ENCODE results near the gene XRRA1.

Gene XRRA1

DNA sequence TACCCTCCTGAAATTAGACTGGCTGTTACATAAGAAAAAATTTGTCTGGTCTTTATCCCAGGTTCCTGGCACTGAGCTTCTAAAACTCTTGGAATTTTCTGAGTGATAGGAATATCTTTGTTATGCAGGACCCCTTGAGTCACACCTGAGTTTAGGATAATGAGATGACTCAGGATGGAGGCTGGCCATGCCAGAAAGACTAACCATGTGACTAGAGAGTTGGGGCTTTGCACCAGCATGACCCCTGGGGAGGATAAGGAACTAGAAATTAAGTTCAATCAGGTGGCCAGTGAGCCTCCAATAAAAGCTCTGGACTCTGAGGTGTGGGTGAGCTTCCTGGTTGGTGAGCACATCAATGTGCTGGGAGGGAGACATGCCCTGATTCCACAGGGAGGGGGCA is 88.1 kb downstream of the XRRA1 start:
- H3F3A ChIP-seq (ENCODE audit: low read depth), result no peaks in the 10 kb centered on the region
- TF ChIP-seq EZH2phosphoT487 (IDR thresholded peaks at IDR 0.05; ENCODE audit: borderline replicate concordance), result no peak
- TF ChIP-seq, protein P1, sequence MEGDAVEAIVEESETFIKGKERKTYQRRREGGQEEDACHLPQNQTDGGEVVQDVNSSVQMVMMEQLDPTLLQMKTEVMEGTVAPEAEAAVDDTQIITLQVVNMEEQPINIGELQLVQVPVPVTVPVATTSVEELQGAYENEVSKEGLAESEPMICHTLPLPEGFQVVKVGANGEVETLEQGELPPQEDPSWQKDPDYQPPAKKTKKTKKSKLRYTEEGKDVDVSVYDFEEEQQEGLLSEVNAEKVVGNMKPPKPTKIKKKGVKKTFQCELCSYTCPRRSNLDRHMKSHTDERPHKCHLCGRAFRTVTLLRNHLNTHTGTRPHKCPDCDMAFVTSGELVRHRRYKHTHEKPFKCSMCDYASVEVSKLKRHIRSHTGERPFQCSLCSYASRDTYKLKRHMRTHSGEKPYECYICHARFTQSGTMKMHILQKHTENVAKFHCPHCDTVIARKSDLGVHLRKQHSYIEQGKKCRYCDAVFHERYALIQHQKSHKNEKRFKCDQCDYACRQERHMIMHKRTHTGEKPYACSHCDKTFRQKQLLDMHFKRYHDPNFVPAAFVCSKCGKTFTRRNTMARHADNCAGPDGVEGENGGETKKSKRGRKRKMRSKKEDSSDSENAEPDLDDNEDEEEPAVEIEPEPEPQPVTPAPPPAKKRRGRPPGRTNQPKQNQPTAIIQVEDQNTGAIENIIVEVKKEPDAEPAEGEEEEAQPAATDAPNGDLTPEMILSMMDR (conservative IDR thresholded peaks at IDR 0.05; ENCODE audit: low read length), result no peak

DNA sequence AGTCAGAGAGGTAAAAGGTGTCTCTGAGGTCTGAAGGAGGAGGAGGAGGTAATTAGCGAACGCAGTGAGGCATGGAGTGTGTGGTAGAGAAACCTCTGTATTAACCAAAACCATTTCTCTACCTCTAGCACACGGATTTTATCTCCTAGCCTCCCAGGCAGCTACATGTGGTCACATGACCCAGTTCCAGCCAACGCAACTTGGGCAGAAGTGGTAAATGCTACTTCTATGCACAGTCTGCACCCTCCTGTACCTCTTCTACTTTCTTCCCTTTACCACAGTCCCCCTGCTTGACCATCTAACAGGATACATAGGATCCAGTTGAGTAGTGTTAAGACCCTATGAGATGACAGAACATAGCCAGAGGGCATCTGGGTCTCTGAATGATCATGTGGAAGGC is 95.7 kb downstream of the XRRA1 start:
- Histone ChIP-seq H3F3A (ENCODE audit: low read depth) (no peaks in the 10 kb centered on the region), H3K9ac (ENCODE audit: low read depth, low read length, poor library complexity, severe bottlenecking) (no peak overlapping the region), H3K9me3 (ENCODE audit: insufficient read depth, low read depth, low read length) (no peaks in the 10 kb centered on the region), H3K79me2 (ENCODE audit: insufficient read depth, low read length) (no peaks in the 10 kb centered on the region), H3K36me3 (ENCODE audit: insufficient read depth, low read length) (no peaks in the 10 kb centered on the region), H3K4me3 (ENCODE audit: low read length, poor library complexity, severe bottlenecking) (no peak overlapping the region), H3K4me1 (ENCODE audit: insufficient read depth, low read length, poor library complexity, severe bottlenecking) (peaks cover 19% of the 10 kb centered on the region), H3K9me2 (replicated peaks; ENCODE audit: low read depth, low read length) (no peaks in the 10 kb centered on the region), H3K4me2 (ENCODE audit: low read depth, low read length, poor library complexity, severe bottlenecking) (no peak overlapping the region), H3K27me3 (ENCODE audit: insufficient read depth, low read length, poor library complexity, severe bottlenecking) (no peaks in the 10 kb centered on the region), H2AFZ (ENCODE audit: low read length) (no peak overlapping the region), H4K20me1 (ENCODE audit: insufficient read depth, low read length, poor library complexity, severe bottlenecking) (no peaks in the 10 kb centered on the region)
- no peak for TF ChIP-seq EZH2phosphoT487 (IDR thresholded peaks at IDR 0.05; ENCODE audit: borderline replicate concordance)
- TF ChIP-seq, protein P1 (conservative IDR thresholded peaks at IDR 0.05; ENCODE audit: low read length), result no peak

More for the DNA sequence above, 88.1 kb downstream of the XRRA1 start:
- Histone ChIP-seq H3K9ac (ENCODE audit: low read depth, low read length, poor library complexity, severe bottlenecking) (no peak overlapping the region), H3K9me3 (ENCODE audit: insufficient read depth, low read depth, low read length) (peaks cover 2% of the 10 kb centered on the region; the same call in 1 of the 2 replicates), H3K4me2 (ENCODE audit: low read depth, low read length, poor library complexity, severe bottlenecking) (no peak overlapping the region), H3K4me3 (ENCODE audit: low read length, poor library complexity, severe bottlenecking) (no peak overlapping the region), H2AFZ (ENCODE audit: low read length) (no peak overlapping the region), H3K9me2 (replicated peaks; ENCODE audit: low read depth, low read length) (no peaks in the 10 kb centered on the region), H3K36me3 (ENCODE audit: insufficient read depth, low read length) (peaks cover 5% of the 10 kb centered on the region; the same call in 1 of the 2 replicates), H3K4me1 (ENCODE audit: insufficient read depth, low read length, poor library complexity, severe bottlenecking) (peaks cover 10% of the 10 kb centered on the region), H4K20me1 (ENCODE audit: insufficient read depth, low read length, poor library complexity, severe bottlenecking) (no peaks in the 10 kb centered on the region), H3K27me3 (ENCODE audit: insufficient read depth, low read length, poor library complexity, severe bottlenecking) (no peaks in the 10 kb centered on the region), H3K79me2 (ENCODE audit: insufficient read depth, low read length) (no peaks in the 10 kb centered on the region)

DNA sequence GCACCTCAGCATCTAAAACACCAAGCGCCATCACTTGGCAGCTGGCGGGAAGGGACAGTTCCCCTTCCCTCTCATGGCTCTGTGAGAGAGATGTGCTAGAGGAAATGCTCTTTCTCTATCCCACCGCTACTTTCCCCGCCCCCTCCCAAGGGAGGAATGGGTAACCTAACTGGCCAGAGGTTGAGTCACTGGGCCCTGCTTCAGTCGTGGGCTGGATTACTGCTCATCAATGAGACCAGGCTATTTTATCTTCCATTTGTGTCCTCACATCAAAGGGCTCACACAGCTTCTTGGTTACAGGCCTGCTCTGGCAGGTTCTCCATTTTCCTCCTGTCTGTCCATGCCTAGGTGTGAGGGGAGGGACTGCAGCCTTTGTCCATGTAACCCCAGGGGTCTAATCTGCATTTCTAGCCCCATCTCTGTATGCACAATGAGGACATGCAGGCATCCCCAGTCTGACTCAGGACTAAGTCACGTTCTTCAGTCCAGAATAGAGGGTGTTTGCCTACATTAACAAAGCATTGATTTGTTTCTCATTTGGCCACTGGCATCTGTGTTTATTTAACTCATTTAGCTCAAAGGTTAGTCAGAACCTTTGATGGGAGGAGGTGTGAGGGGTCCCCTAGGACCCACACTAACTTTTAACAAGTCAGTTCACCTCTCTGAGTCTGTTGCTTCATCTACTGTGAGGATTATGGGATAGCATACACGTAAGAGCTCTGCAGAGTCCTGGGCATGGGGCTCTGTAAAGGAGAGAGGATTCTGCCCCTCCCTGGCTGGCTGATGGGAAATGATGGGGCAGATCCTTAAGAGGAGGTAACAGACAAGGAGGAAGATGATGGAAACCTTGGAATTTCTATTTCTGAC is 99.1 kb downstream of the XRRA1 start:
- no peak overlapping the region for H3K9ac ChIP-seq (ENCODE audit: low read depth, low read length, poor library complexity, severe bottlenecking)
- H3K4me2 ChIP-seq (ENCODE audit: low read depth, low read length, poor library complexity, severe bottlenecking), result no peak overlapping the region
- H3F3A ChIP-seq (ENCODE audit: low read depth), result no peaks in the 10 kb centered on the region
- no peaks in the 10 kb centered on the region for H3K27me3 ChIP-seq (ENCODE audit: insufficient read depth, low read length, poor library complexity, severe bottlenecking)
- no peaks in the 10 kb centered on the region for H3K36me3 ChIP-seq (ENCODE audit: insufficient read depth, low read length)
- no peak for TF ChIP-seq EZH2phosphoT487 (IDR thresholded peaks at IDR 0.05; ENCODE audit: borderline replicate concordance)
- TF ChIP-seq, protein P1 (conservative IDR thresholded peaks at IDR 0.05; ENCODE audit: low read length), result no peak
- no peak overlapping the region for H3K4me3 ChIP-seq (ENCODE audit: low read length, poor library complexity, severe bottlenecking)
- peaks cover 22% of the 10 kb centered on the region for H3K4me1 ChIP-seq (ENCODE audit: insufficient read depth, low read length, poor library complexity, severe bottlenecking)
- H4K20me1 ChIP-seq (ENCODE audit: insufficient read depth, low read length, poor library complexity, severe bottlenecking), result no peaks in the 10 kb centered on the region
- H3K9me2 ChIP-seq (replicated peaks; ENCODE audit: low read depth, low read length), result no peaks in the 10 kb centered on the region
- no peaks in the 10 kb centered on the region for H3K79me2 ChIP-seq (ENCODE audit: insufficient read depth, low read length)
- H3K9me3 ChIP-seq (ENCODE audit: insufficient read depth, low read depth, low read length), result no peaks in the 10 kb centered on the region
- H2AFZ ChIP-seq (ENCODE audit: low read length), result no peak overlapping the region
